Adrenal gland (tissue), 5 donors: ENCODE results near the gene LAMC3.

Experiments used
- POLR2A ChIP-seq, 2 donors: fragments of 450-650 bp; IDR thresholded peaks; one replicate each; pipeline ENCODE4 v1.6.1; 2017; ENCODE audit warnings: antibody characterized with exemption in 2 of 2, mild to moderate bottlenecking in 2 of 2, moderate library complexity in 1 of 2
- TF ChIP-seq, protein P1 (sequence below), 6 experiments: fragments of 450-650 bp in 4 of 6; fragments of 200-600 bp in 2 of 6; sonication (generic) in 1 of 6; IDR thresholded peaks; 1 replicate in 5 of 6; 2 replicates in 1 of 6; pipeline versions ENCODE4 v1.5.1 to v1.8.0; 2016 to 2021; ENCODE audit warnings: antibody characterized with exemption in 6 of 6, mild to moderate bottlenecking in 2 of 6, moderate library complexity in 1 of 6
- donor health status: DM: no; HTN: no; CAD: no.

DNA sequence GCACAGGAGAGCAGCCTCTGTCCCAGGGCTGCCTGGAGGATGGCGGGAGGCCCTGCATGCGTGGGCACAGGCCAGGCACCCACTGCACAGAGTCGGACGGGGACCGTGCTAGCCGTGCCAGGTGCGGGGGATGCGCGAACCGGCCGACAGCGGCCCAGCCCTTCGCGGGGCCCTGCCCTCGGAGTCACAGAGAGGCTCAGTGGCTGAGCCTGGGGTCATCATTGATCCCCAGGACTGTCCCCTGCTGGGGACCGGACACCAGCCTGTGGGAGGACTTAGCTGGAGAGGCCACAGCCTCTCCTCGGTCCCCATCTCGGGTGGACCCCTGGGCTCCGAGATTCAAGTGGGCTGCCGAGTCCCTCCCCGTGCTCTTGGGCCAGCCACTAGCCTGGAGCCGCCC lies 19.1 kb upstream of the LAMC3 start:
- TF ChIP-seq POLR2A (IDR thresholded peaks at IDR 0.05) = no peak
- TF ChIP-seq, protein P1, sequence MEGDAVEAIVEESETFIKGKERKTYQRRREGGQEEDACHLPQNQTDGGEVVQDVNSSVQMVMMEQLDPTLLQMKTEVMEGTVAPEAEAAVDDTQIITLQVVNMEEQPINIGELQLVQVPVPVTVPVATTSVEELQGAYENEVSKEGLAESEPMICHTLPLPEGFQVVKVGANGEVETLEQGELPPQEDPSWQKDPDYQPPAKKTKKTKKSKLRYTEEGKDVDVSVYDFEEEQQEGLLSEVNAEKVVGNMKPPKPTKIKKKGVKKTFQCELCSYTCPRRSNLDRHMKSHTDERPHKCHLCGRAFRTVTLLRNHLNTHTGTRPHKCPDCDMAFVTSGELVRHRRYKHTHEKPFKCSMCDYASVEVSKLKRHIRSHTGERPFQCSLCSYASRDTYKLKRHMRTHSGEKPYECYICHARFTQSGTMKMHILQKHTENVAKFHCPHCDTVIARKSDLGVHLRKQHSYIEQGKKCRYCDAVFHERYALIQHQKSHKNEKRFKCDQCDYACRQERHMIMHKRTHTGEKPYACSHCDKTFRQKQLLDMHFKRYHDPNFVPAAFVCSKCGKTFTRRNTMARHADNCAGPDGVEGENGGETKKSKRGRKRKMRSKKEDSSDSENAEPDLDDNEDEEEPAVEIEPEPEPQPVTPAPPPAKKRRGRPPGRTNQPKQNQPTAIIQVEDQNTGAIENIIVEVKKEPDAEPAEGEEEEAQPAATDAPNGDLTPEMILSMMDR (IDR thresholded peaks at IDR 0.05) = no peak
